Body of pancreas (tissue), 4 donors: Measurements from ENCODE around the gene TBXA2R.

Source experiments
- CTCF ChIP-seq, 7 experiments: fragments of 450-650 bp in 4 of 7; fragments of 200-600 bp in 3 of 7; sonication (generic) in 3 of 7; IDR thresholded peaks; one replicate each; pipeline ENCODE4 v1.5.1; 2016 to 2019; ENCODE audit warnings: antibody characterized with exemption in 7 of 7
- POLR2A ChIP-seq, 3 donors: fragments of 450-650 bp; IDR thresholded peaks; one replicate each; pipeline ENCODE4 v1.6.1; 2016; ENCODE audit warnings: antibody characterized with exemption in 3 of 3, mild to moderate bottlenecking in 2 of 3

GRCh38 chr19:3620145-3620816, 13.6 kb upstream of the TBXA2R start:
- TF ChIP-seq CTCF (IDR thresholded peaks at IDR 0.05): no peak
- TF ChIP-seq POLR2A (IDR thresholded peaks at IDR 0.05): no peak
